Gastroesophageal sphincter (tissue), 3 donors: ENCODE data around the gene ANO10.

Experiments
- EP300 ChIP-seq: sonication (generic); formaldehyde crosslinking; IDR thresholded peaks from one replicate; pipeline ENCODE4 v1.6.1; 2017; ENCODE audit warnings: antibody characterized with exemption, mild to moderate bottlenecking
- POLR2A ChIP-seq, 2 donors: fragments of 450-650 bp; IDR thresholded peaks; one replicate each; pipeline ENCODE4 v1.6.1; 2017; ENCODE audit warnings: antibody characterized with exemption in 2 of 2, mild to moderate bottlenecking in 2 of 2, moderate library complexity in 1 of 2
- POLR2AphosphoS5 ChIP-seq: sonication (generic); formaldehyde crosslinking; IDR thresholded peaks from one replicate; pipeline ENCODE4 v1.6.1; 2017; ENCODE audit warnings: antibody characterized with exemption
- TF ChIP-seq, protein P1 (sequence below), 4 experiments: fragments of 200-600 bp in 2 of 4; fragments of 450-650 bp in 2 of 4; sonication (generic) in 1 of 4; IDR thresholded peaks; one replicate each; pipeline ENCODE4 v1.5.1; 2017 to 2019; ENCODE audit warnings: antibody characterized with exemption in 4 of 4, mild to moderate bottlenecking in 2 of 4, moderate library complexity in 2 of 4

- TF ChIP-seq, protein P1, sequence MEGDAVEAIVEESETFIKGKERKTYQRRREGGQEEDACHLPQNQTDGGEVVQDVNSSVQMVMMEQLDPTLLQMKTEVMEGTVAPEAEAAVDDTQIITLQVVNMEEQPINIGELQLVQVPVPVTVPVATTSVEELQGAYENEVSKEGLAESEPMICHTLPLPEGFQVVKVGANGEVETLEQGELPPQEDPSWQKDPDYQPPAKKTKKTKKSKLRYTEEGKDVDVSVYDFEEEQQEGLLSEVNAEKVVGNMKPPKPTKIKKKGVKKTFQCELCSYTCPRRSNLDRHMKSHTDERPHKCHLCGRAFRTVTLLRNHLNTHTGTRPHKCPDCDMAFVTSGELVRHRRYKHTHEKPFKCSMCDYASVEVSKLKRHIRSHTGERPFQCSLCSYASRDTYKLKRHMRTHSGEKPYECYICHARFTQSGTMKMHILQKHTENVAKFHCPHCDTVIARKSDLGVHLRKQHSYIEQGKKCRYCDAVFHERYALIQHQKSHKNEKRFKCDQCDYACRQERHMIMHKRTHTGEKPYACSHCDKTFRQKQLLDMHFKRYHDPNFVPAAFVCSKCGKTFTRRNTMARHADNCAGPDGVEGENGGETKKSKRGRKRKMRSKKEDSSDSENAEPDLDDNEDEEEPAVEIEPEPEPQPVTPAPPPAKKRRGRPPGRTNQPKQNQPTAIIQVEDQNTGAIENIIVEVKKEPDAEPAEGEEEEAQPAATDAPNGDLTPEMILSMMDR (IDR thresholded peaks at IDR 0.05): no peak
- TF ChIP-seq POLR2AphosphoS5: no peak
- TF ChIP-seq POLR2A (IDR thresholded peaks at IDR 0.05): no peak
- no peak for TF ChIP-seq EP300
These were observed 283.5 kb downstream of the ANO10 start for GRCh38 chr3:43338295-43338694.
